ENCODE results near the gene ERLIN1. TPM values are rescaled to one million over a fixed set of nuclear protein-coding genes. Genes with fewer than 3 reads are reported as not detected.

Gene ERLIN1
- total and polyA plus RNA-seq, 10 of the 15 experiments (the other 5 are each of a cell fraction or from before 2014, with no cell fraction given) = 4.9 to 21.7 (median 13.0) TPM

- TF ChIP-seq HDAC2 (IDR thresholded peaks at IDR 0.05) = no peak
- TF ChIP-seq CBFB (IDR thresholded peaks at IDR 0.05; ENCODE audit: low read depth) = no peak
- peak; percentile 59; the same call in 1 of the 2 replicates for TF ChIP-seq MTA3 (IDR thresholded peaks at IDR 0.05; ENCODE audit: borderline replicate concordance, low read length)
- TF ChIP-seq PML (IDR thresholded peaks at IDR 0.05; ENCODE audit: low read length) = 0 out of 2 replicates have a peak, but pooled peaks have one; percentile 33
- TF ChIP-seq BHLHE40 (IDR thresholded peaks at IDR 0.05; ENCODE audit: borderline replicate concordance in 1 of 2, low read depth in 2 of 2, low read length in 1 of 2) = peak; percentile 41 to 45; a peak in 2 of 4 replicates
- peak; percentile 65 for TF ChIP-seq ATF7 (IDR thresholded peaks at IDR 0.05; ENCODE audit: low read depth)
- no peak for TF ChIP-seq ZNF687 (IDR thresholded peaks at IDR 0.05)
- TF ChIP-seq EGR1 (IDR thresholded peaks at IDR 0.05; ENCODE audit: borderline replicate concordance in 1 of 2, low read depth in 2 of 2, low read length in 2 of 2) = peak in 1 of 2 experiments; percentile 91; a peak in 2 of 3 replicates
- no peak for TF ChIP-seq HSF1 (IDR thresholded peaks at IDR 0.05; ENCODE audit: low read depth, low read length)
- TF ChIP-seq SIN3A (IDR thresholded peaks at IDR 0.05; ENCODE audit: low read depth, low read length) = no peak
- TF ChIP-seq SMAD5 (IDR thresholded peaks at IDR 0.05; ENCODE audit: low read depth) = 0 out of 2 replicates have a peak, but pooled peaks have one; percentile 32
- TF ChIP-seq ATF2 (IDR thresholded peaks at IDR 0.05; ENCODE audit: low read length) = peak; percentile 65
- TF ChIP-seq MTA2 (IDR thresholded peaks at IDR 0.05; ENCODE audit: low read depth) = peak; percentile 76
Measured at GRCh38 chr10:100148353-100149211, 37.2 kb downstream of the ERLIN1 start (continued).
